Activated CD8-positive, alpha-beta memory T cell treated with anti-CD3 and anti-CD28 coated beads, Interleukin-2, amount 10 ng/mL, durations not matched to agents 7 days and 5 days (primary cell): Measurements from ENCODE around the gene STAU1. TPM values are rescaled to one million over a fixed set of nuclear protein-coding genes. Genes with fewer than 3 reads are reported as not detected.
"Not testable (repeated sequence)": the region's sequence is repeated elsewhere in the genome, so short reads cannot be mapped to it uniquely, and the experiment has no call there.

Experiments used
- ATAC-seq: fragments of 150-1000 bp; cut with Tn5 transposase; one replicate; pipeline ENCODE4 v1.10.0; 2021; ENCODE audit warnings: moderate library complexity
- CTCF ChIA-PET: fragments of 350-600 bp; sonication (Branson Sonifier 250); formaldehyde crosslinking; loops from one replicate; lab custom pipeline; 2021; ENCODE audit warnings: antibody characterized with exemption; lab: Charles Lee
- DNase-seq: peaks from one replicate; pipeline ENCODE4 v3.0.0-alpha.2; 2020
- H3K27ac Mint-ChIP-seq: one replicate; pipeline ENCODE4 v1.8.0; 2021; ENCODE audit warnings: mild to moderate bottlenecking, mixed read lengths
- H3K27me3 Mint-ChIP-seq: one replicate; pipeline ENCODE4 v1.8.0; 2021; ENCODE audit warnings: mixed read lengths
- H3K36me3 Mint-ChIP-seq: one replicate; pipeline ENCODE4 v1.8.0; 2021; ENCODE audit warnings: mild to moderate bottlenecking, mixed read lengths
- H3K4me1 Mint-ChIP-seq: one replicate; pipeline ENCODE4 v1.8.0; 2021; ENCODE audit warnings: mixed read lengths
- H3K4me3 Mint-ChIP-seq: one replicate; pipeline ENCODE4 v1.8.0; 2021; ENCODE audit warnings: mild to moderate bottlenecking, moderate library complexity, mixed read lengths
- H3K9me3 Mint-ChIP-seq: one replicate; pipeline ENCODE4 v1.8.0; 2022; ENCODE audit warnings: low read depth, mixed read lengths
- total RNA-seq, 2 experiments: library from RNA; stranded (reverse); gene quantifications; one replicate each; pipeline ENCODE4 v1.2.3, GENCODE V29; 2021

STAU1 gene
- total RNA-seq, 2 experiments from 2014 or later, result 56.2 to 66.8 TPM

- Mint-ChIP-seq H3K27me3 (peaks cover 5% of the 10 kb centered on the region), H3K9me3 (no peaks in the 10 kb centered on the region), H3K4me3 (peak overlapping the region; percentile 91), H3K4me1 (peaks cover 40% of the 10 kb centered on the region), H3K36me3 (peaks cover 22% of the 10 kb centered on the region), H3K27ac (peak overlapping the region; percentile 83)
- DNase-seq (peak; percentile 48), ATAC-seq (peak; percentile 7)
- CTCF ChIA-PET, result interaction anchor here (1.2 to 5.2 kb wide), 5 partner anchors 20 to 86 kb away, joined by 4 to 42 read pairs (median 4); no protein-coding TSS in a partner anchor
Observed at GRCh38 chr20:49187330-49187850, 744 bp downstream of the STAU1 start.

GRCh38 chr20:49186535-49187329 is 1.4 kb downstream of the STAU1 start:
- DNase-seq (peak; percentile 78), ATAC-seq (peak; percentile 34)
- H3K27ac Mint-ChIP-seq, result peak overlapping the region; percentile 83
- H3K9me3 Mint-ChIP-seq, result no peaks in the 10 kb centered on the region
- peak overlapping the region; percentile 91 for H3K4me3 Mint-ChIP-seq
- H3K36me3 Mint-ChIP-seq, result peaks cover 22% of the 10 kb centered on the region
- CTCF ChIA-PET, result interaction anchor here (1.2 to 5.2 kb wide), 6 partner anchors 19 to 86 kb away, joined by 4 to 42 read pairs (median 6); no protein-coding TSS in a partner anchor
- H3K4me1 Mint-ChIP-seq, result peaks cover 47% of the 10 kb centered on the region
- H3K27me3 Mint-ChIP-seq, result peaks cover 5% of the 10 kb centered on the region

GRCh38 chr20:49185071-49185761 is 2.9 kb downstream of the STAU1 start:
- Mint-ChIP-seq H3K4me1 (peaks cover 55% of the 10 kb centered on the region), H3K36me3 (peaks cover 22% of the 10 kb centered on the region), H3K27ac (no peak overlapping the region), H3K27me3 (peaks cover 4% of the 10 kb centered on the region), H3K4me3 (peak overlapping the region; percentile 38), H3K9me3 (no peaks in the 10 kb centered on the region)
- CTCF ChIA-PET, result interaction anchor here (1.0 to 2.4 kb wide), 5 partner anchors 12 to 528 kb away, joined by 3 to 11 read pairs (median 3); no protein-coding TSS in a partner anchor
- ATAC-seq, result no peak
- DNase-seq, result no peak

- Mint-ChIP-seq H3K27me3 (peaks cover under 1% of the 10 kb centered on the region), H3K27ac (no peak overlapping the region), H3K4me3 (no peak overlapping the region), H3K9me3 (no peaks in the 10 kb centered on the region), H3K4me1 (peaks cover 59% of the 10 kb centered on the region), H3K36me3 (peaks cover 22% of the 10 kb centered on the region)
- CTCF ChIA-PET, result interaction anchor here (1.0 to 2.9 kb wide), 6 partner anchors 11 to 527 kb away, joined by 3 to 16 read pairs (median 4); no protein-coding TSS in a partner anchor
- no peak for DNase-seq
- no peak for ATAC-seq
Observed at GRCh38 chr20:49184691-49185070, 3.5 kb downstream of the STAU1 start.

- H3K27me3 Mint-ChIP-seq, ATAC-seq: not testable (repeated sequence)
Observed at GRCh38 chr20:49184084-49184501, 4.0 kb downstream of the STAU1 start.

GRCh38 chr20:49183444-49183843 is 4.7 kb downstream of the STAU1 start:
- Mint-ChIP-seq H3K4me3 (no peak overlapping the region), H3K36me3 (peaks cover 22% of the 10 kb centered on the region), H3K27me3 (no peaks in the 10 kb centered on the region), H3K4me1 (peaks cover 62% of the 10 kb centered on the region), H3K27ac (no peak overlapping the region), H3K9me3 (no peaks in the 10 kb centered on the region)
- DNase-seq (no peak), ATAC-seq (no peak)
- CTCF ChIA-PET, result interaction anchor here (1.2 to 2.9 kb wide), 3 partner anchors 16 to 50 kb away, joined by 5 to 16 read pairs (median 6); no protein-coding TSS in a partner anchor

More at GRCh38 chr20:49184084-49184501, 4.0 kb downstream of the STAU1 start:
- Mint-ChIP-seq H3K36me3 (peaks cover 22% of the 10 kb centered on the region), H3K4me1 (peaks cover 64% of the 10 kb centered on the region)
- CTCF ChIA-PET, result interaction anchor here (1.0 to 2.9 kb wide), 4 partner anchors 17 to 526 kb away, joined by 3 to 16 read pairs (median 8); no protein-coding TSS in a partner anchor
- H3K9me3 Mint-ChIP-seq, H3K4me3 Mint-ChIP-seq, DNase-seq, H3K27ac Mint-ChIP-seq: not testable (repeated sequence)

- Mint-ChIP-seq H3K27ac (no peak overlapping the region), H3K36me3 (peaks cover 27% of the 10 kb centered on the region), H3K4me3 (no peak overlapping the region), H3K27me3 (no peaks in the 10 kb centered on the region), H3K9me3 (no peaks in the 10 kb centered on the region), H3K4me1 (peaks cover 59% of the 10 kb centered on the region)
- ATAC-seq (no peak), DNase-seq (no peak)
- CTCF ChIA-PET, result interaction anchor here (2.0 to 3.6 kb wide), 3 partner anchors 14 to 36 kb away, joined by 4 to 19 read pairs (median 17); partner anchors contain the start of gene DDX27
Observed at GRCh38 chr20:49181265-49181877, 6.8 kb downstream of the STAU1 start.

- peaks cover 19% of the 10 kb centered on the region for H3K36me3 Mint-ChIP-seq
- ATAC-seq (no peak), DNase-seq (no peak)
- H3K27me3 Mint-ChIP-seq, result no peaks in the 10 kb centered on the region
- no peak overlapping the region for H3K27ac Mint-ChIP-seq
- H3K4me1 Mint-ChIP-seq, result peaks cover 42% of the 10 kb centered on the region
- no peak overlapping the region for H3K4me3 Mint-ChIP-seq
- H3K9me3 Mint-ChIP-seq, result no peaks in the 10 kb centered on the region
- CTCF ChIA-PET, result interaction anchor here (0.7 to 3.6 kb wide), 7 partner anchors 12 to 319 kb away, joined by 3 to 19 read pairs (median 3); partner anchors contain the start of gene DDX27
Observed at GRCh38 chr20:49179368-49180277, 8.5 kb downstream of the STAU1 start.

- CTCF ChIA-PET, result interaction anchor here (1.0 to 2.6 kb wide), 3 partner anchors 11 to 43 kb away, joined by 4 to 17 read pairs (median 5); no protein-coding TSS in a partner anchor
- no peak overlapping the region for H3K4me3 Mint-ChIP-seq
- peaks cover 29% of the 10 kb centered on the region for H3K4me1 Mint-ChIP-seq
- DNase-seq (no peak), ATAC-seq (no peak)
- H3K9me3 Mint-ChIP-seq, result no peaks in the 10 kb centered on the region
- H3K36me3 Mint-ChIP-seq, result peaks cover 35% of the 10 kb centered on the region
- no peaks in the 10 kb centered on the region for H3K27me3 Mint-ChIP-seq
- H3K27ac Mint-ChIP-seq, result no peak overlapping the region
Observed at GRCh38 chr20:49174183-49174582, 14.0 kb downstream of the STAU1 start.

GRCh38 chr20:49172413-49172812 is 15.7 kb downstream of the STAU1 start:
- DNase-seq, result no peak
- Mint-ChIP-seq H3K9me3 (no peaks in the 10 kb centered on the region), H3K36me3 (peaks cover 29% of the 10 kb centered on the region), H3K4me1 (peaks cover 41% of the 10 kb centered on the region), H3K27me3 (no peaks in the 10 kb centered on the region), H3K27ac (peak overlapping the region; percentile 76), H3K4me3 (no peak overlapping the region)
- ATAC-seq, result peak; percentile 51
- CTCF ChIA-PET, result interaction anchor here (1.4 to 2.6 kb wide), 3 partner anchors 13 to 45 kb away, joined by 3 to 17 read pairs (median 4); no protein-coding TSS in a partner anchor

- no peaks in the 10 kb centered on the region for H3K9me3 Mint-ChIP-seq
- H3K27ac Mint-ChIP-seq, result no peak overlapping the region
- no peak overlapping the region for H3K4me3 Mint-ChIP-seq
- no peaks in the 10 kb centered on the region for H3K27me3 Mint-ChIP-seq
- CTCF ChIA-PET, result interaction anchor here (1.4 to 2.6 kb wide), 2 partner anchors 38 to 45 kb away, joined by 3 to 17 read pairs; no protein-coding TSS in a partner anchor
- no peak for DNase-seq
- peaks cover 46% of the 10 kb centered on the region for H3K4me1 Mint-ChIP-seq
- peaks cover 29% of the 10 kb centered on the region for H3K36me3 Mint-ChIP-seq
- ATAC-seq, result no peak
Observed at GRCh38 chr20:49171909-49172308, 16.2 kb downstream of the STAU1 start.
